Activated CD8-positive, alpha-beta memory T cell treated with anti-CD3 and anti-CD28 coated beads, Interleukin-2, amount 50 U/mL, for 1 hour (primary cell): ENCODE data around the gene ENO2.

Source experiments
- DNase-seq: peaks from one replicate; pipeline ENCODE4 v3.0.0-alpha.2; 2020; ENCODE audit errors: extremely low read depth

Gene ENO2

GRCh38 chr12:6932766-6933165 lies 18.4 kb downstream of the ENO2 start:
- DNase-seq, result no peak

- DNase-seq, result no peak
Measured at GRCh38 chr12:6934110-6934509, 19.7 kb downstream of the ENO2 start.

GRCh38 chr12:6935371-6936193 lies 21.2 kb downstream of the ENO2 start:
- DNase-seq, result no peak

GRCh38 chr12:6936194-6936635 lies 21.8 kb downstream of the ENO2 start:
- no peak for DNase-seq

GRCh38 chr12:6936636-6937480 lies 22.5 kb downstream of the ENO2 start:
- no peak for DNase-seq

GRCh38 chr12:6937481-6938352 lies 23.3 kb downstream of the ENO2 start:
- DNase-seq, result peak; percentile 79

- DNase-seq, result no peak
Measured at GRCh38 chr12:6938353-6939190, 24.2 kb downstream of the ENO2 start.

- DNase-seq, result no peak
Measured at GRCh38 chr12:6939191-6939540, 24.8 kb downstream of the ENO2 start.

GRCh38 chr12:6941267-6941666 lies 26.9 kb downstream of the ENO2 start:
- no peak for DNase-seq

- no peak for DNase-seq
Measured at GRCh38 chr12:6941782-6942181, 27.4 kb downstream of the ENO2 start.

- DNase-seq, result no peak
Measured at GRCh38 chr12:6942331-6942665, 27.9 kb downstream of the ENO2 start.

GRCh38 chr12:6943389-6943721 lies 29.0 kb downstream of the ENO2 start:
- peak; percentile 82 for DNase-seq

GRCh38 chr12:6943722-6944380 lies 29.5 kb downstream of the ENO2 start, which contains the start of the genes C12orf57 and RNU7-1:
Gene C12orf57, plus strand, starts transcription at chr12:6944022. Its CDS starts 100 bp downstream, at chr12:6944122.
Gene RNU7-1, plus strand, starts transcription at chr12:6943816.
- no peak for DNase-seq

- peak; percentile 73 for DNase-seq
Measured at GRCh38 chr12:6944381-6945186, 30.2 kb downstream of the ENO2 start.

- DNase-seq, result no peak
Measured at GRCh38 chr12:6945613-6946012, 31.2 kb downstream of the ENO2 start.

- no peak for DNase-seq
Measured at GRCh38 chr12:6946033-6946919, 31.9 kb downstream of the ENO2 start.

GRCh38 chr12:6946920-6947374 lies 32.6 kb downstream of the ENO2 start:
- no peak for DNase-seq

- DNase-seq, result no peak
Measured at GRCh38 chr12:6947615-6948014, 33.2 kb downstream of the ENO2 start.
